Urinary bladder (tissue), 4 donors: ENCODE data around the gene USP31. TPM values are rescaled to one million over a fixed set of nuclear protein-coding genes. Genes with fewer than 3 reads are reported as not detected.
A peak's percentile ranks its signal among the peaks of the same experiment; 100 is the strongest.
"Not testable (repeated sequence)": the region's sequence is repeated elsewhere in the genome, so short reads cannot be mapped to it uniquely, and the experiment has no call there.

Experiments
- DNase-seq: peaks from one replicate; pipeline ENCODE4 v3.0.0-alpha.2; 2015; ENCODE audit errors: extremely low spot score
- H3K27ac ChIP-seq: one replicate; pipeline ENCODE4 v1.5.1; 2013; ENCODE audit warnings: low read depth, mild to moderate bottlenecking, moderate library complexity
- H3K36me3 ChIP-seq: one replicate; pipeline ENCODE4 v1.6.1; 2013; ENCODE audit warnings: mild to moderate bottlenecking, moderate library complexity; ENCODE audit not compliant: insufficient read depth
- H3K4me1 ChIP-seq: one replicate; pipeline ENCODE4 v1.6.1; 2013; ENCODE audit warnings: mild to moderate bottlenecking, moderate library complexity; ENCODE audit not compliant: insufficient read depth
- H3K4me3 ChIP-seq: one replicate; pipeline ENCODE4 v1.5.1; 2013; ENCODE audit warnings: low read depth, low read length
- WGBS: extraction: QIAGEN DNeasy Blood & Tissue Kit; methylation state at CpG from one replicate; pipeline ENCODE4 v1.1.7; 2013; 5-methylcytosine and 5-hydroxymethylcytosine counted together
- polyA plus RNA-seq: library from polyadenylated mRNA; stranded (reverse); fragments of 200-250 nt; gene quantifications from one replicate; pipeline ENCODE4 v1.2.3, GENCODE V29; 2013
- total RNA-seq: library from RNA; depleted of rRNA; stranded (reverse); fragments of >200 nt; gene quantifications from one replicate; pipeline ENCODE4 v1.2.3, GENCODE V29; 2014
- donor health status: healthy with polysubstance abuse.
- donor health status: healthy.

Gene USP31
- total and polyA plus RNA-seq, 2 donors: 3.7 to 27.4 TPM

DNA sequence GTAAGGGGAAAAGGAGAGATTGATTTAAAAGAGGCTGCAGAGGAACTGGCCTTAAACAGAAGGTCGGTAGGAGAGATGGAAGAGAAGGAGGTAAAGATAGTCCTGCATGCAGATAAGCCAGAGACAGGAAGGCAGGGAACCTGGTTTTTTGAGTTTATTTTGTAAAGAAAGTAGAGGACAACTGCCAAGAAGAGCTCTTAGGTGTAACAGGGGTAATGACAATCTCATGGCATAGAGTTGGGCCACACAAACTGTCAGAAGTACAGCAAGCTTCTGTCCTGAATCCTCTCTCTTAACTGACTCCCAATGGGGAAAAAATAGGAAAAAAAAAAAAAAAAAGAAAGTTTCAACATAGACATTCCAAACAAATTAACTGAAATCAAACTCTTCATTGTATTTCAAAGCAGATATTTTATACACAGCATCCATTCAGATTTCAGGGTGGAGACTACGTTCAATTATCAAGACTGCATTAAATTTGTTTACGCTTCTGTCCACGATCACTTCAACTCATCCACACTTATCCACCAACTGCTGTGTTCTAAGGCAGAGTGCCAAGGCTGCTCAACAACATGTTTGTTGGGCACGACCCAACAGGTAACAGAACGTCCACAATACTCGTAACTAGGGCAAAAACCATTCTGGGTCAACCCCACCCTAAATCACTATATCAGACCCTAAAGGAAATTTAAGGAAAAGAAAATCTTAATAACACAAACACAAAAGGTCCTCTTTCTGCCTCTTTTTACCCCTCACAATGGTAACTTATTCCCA is 34.9 kb downstream of the USP31 start:
- H3K4me1 ChIP-seq: no peaks in the 10 kb centered on the region
- 74% methylated on average over 7 of the region's 7 CpGs for WGBS

DNA sequence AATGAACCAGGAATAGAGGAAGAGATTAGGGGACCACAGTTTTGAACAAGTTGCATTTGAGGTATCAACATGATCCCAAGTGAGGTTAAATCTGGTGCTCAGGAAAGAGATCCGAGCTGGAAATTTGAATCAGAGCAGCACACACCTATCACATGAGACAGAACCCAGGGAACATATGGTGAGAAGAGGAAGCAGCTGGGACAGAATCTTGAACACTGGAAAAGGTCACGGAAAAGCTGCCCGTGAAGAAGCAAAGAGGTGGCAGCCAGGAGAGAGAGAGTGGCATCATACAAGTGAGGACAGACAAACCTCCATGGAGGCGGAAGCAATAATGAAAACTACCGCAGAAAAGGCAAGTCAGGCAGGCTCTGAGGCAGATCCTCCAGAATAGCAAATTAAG is 36.1 kb downstream of the USP31 start:
- Histone ChIP-seq H3K27ac (no peak overlapping the region), H3K4me3 (no peak overlapping the region), H3K36me3 (no peaks in the 10 kb centered on the region), H3K4me1 (no peaks in the 10 kb centered on the region)
- WGBS: 84% methylated on average over 5 of the region's 5 CpGs
- no peak for DNase-seq

More for the DNA sequence above, 34.9 kb downstream of the USP31 start:
- Histone ChIP-seq H3K27ac (no peak overlapping the region), H3K4me3 (no peak overlapping the region), H3K36me3 (no peaks in the 10 kb centered on the region)
- no peak for DNase-seq

GRCh38 chr16:23110257-23110899 is 38.9 kb downstream of the USP31 start:
- no peak for DNase-seq
- Histone ChIP-seq H3K4me3 (no peak overlapping the region), H3K4me1 (no peaks in the 10 kb centered on the region), H3K27ac (no peak overlapping the region), H3K36me3 (no peaks in the 10 kb centered on the region)
- 89% methylated on average over 5 of the region's 5 CpGs for WGBS

DNA sequence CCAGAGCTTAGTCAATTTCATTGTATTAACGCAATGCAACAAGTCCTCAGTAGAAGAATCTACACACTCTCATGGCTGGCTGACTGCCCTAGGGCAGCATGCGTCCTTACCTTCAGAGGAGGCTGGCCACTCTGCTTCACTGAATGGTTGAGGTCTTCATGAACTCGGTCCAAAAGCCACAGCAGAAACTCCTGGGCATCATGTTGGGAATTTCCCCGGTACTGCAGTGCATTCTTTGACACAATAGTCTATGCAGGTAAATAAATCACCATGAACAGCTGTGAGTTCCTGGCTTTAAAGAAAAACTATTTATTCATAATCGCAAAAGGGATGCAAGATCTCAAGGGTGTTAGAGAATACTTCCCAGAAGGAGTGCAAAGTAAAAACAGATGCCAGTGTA is 41.3 kb downstream of the USP31 start:
- Histone ChIP-seq H3K36me3 (peaks cover 4% of the 10 kb centered on the region), H3K27ac (no peak overlapping the region), H3K4me3 (no peak overlapping the region), H3K4me1 (no peaks in the 10 kb centered on the region)
- WGBS: 75% methylated on average over 5 of the region's 5 CpGs
- DNase-seq: no peak

DNA sequence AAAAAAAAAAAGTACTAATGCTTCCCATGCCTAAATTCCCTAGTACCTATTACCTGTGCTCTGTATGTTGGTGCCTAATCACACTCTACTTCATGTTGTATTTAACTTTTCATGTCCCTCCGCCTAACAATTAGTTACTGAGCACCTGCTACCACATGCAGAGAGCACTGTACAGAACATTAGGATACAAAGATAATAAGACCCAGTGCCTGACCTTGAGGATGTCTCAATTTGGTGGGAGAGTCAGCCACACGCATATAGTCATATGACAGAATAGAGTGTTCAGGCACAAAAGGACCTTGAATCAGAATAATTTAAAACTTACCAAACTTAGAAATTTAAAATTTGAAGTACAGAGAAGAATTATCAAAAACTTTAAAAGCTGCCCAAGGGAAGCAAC is 42.1 kb downstream of the USP31 start:
- 94% methylated on average over 2 of the region's 2 CpGs for WGBS

DNA sequence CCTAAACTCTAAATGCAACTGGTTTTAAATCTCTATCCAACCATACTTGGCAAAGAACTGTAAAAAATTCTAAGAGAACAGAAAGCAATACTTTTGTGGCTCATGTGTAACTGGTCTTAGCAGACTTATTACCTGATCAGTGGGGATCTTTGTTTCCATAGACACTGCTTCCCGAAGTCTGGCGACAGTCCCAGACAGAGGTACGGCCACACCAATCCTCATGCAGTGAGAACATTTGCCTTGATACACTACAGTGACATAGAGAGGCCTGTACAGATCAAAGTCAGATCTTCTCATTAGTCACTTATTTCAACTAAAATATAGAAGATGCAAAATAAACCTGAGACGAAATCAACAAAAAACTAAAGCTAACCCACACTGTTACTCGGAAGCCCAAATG is 43.9 kb downstream of the USP31 start:
- Histone ChIP-seq H3K4me1 (no peaks in the 10 kb centered on the region), H3K36me3 (peaks cover 4% of the 10 kb centered on the region), H3K4me3 (no peak overlapping the region), H3K27ac (no peak overlapping the region)
- 76% methylated on average over 5 of the region's 5 CpGs for whole genome bisulfite sequencing
- no peak for DNase-seq

More for the DNA sequence above, 42.1 kb downstream of the USP31 start:
- no peaks in the 10 kb centered on the region for H3K4me1 ChIP-seq
- H3K36me3 ChIP-seq: peaks cover 4% of the 10 kb centered on the region
- H3K27ac ChIP-seq: no peak overlapping the region
- no peak overlapping the region for H3K4me3 ChIP-seq
- no peak for DNase-seq

DNA sequence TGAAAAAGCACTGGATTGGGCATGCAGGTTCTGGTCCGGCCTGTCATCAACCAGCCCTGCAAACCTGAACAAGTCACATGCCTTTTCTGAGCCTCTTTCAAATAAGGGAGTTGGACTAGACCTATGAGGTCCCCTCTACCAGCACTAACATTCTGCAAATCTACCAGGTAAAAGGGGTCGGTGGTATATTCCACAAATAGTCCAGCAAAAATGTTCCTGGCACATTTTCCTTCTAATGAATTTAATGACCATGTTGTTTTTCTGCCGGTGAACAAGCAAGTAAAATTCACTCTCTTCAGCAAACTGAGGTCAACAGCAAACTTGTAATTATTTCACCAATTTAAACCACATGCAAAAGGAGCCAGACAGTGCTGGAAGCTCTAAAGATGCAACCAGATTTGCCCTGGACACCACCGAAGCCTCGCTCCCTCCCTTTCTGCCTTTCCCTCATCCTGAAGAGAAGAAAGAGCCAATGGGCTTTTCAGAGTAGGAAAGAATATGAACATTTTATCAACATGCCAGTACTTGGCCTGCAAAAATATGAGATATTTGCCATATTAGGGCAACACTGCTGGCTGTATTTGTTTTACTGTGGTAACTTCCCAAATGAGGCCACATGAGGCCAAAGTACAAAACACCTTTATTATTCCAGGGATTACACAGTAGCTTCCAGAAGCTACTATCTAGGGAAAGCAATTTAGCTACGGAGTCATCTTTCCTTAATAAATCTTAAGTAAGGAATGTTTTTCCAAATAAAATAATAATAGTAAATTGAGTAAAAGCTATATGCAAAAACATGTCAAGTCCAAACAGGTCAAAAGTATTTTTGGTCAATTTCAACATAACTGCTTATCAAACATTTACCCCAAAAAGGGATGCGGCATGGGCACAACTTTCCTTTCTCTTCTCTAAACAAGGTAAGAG is 45.0 kb downstream of the USP31 start:
- Histone ChIP-seq H3K27ac (peak overlapping the region; percentile 50), H3K4me1 (no peaks in the 10 kb centered on the region), H3K36me3 (peaks cover 4% of the 10 kb centered on the region), H3K4me3 (no peak overlapping the region)
- DNase-seq: no peak
- 85% methylated on average over 7 of the region's 7 CpGs for WGBS

DNA sequence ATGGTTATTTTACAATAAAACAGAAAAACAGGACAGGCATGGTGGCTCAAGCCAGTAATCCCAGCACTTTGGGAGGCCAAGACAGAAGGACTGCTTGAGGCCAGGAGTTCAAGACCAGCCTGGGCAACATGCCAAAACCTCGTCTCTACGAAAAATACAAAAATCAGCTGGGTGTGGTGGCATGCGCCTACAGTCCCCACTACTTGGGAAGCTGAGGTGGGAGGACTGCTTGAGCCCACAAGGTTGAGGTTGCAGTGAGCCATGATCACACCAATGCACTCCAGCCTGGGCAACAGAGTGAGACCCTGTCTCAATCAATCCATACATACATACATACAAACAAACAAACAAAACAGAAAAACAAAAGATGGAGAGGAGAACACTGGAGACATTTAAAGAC is 45.6 kb downstream of the USP31 start:
- Histone ChIP-seq H3K36me3 (peaks cover 4% of the 10 kb centered on the region), H3K4me3 (no peak overlapping the region), H3K27ac (peak overlapping the region; percentile 50), H3K4me1 (no peaks in the 10 kb centered on the region)
- 54% methylated on average over 3 of the region's 3 CpGs for WGBS
- no peak for DNase-seq

GRCh38 chr16:23101012-23101550 is 48.2 kb downstream of the USP31 start:
- Histone ChIP-seq H3K36me3 (peaks cover 4% of the 10 kb centered on the region), H3K4me1 (no peaks in the 10 kb centered on the region), H3K4me3 (no peak overlapping the region), H3K27ac (peak overlapping the region; percentile 3)
- WGBS: 90% methylated on average over 5 of the region's 5 CpGs
- no peak for DNase-seq

DNA sequence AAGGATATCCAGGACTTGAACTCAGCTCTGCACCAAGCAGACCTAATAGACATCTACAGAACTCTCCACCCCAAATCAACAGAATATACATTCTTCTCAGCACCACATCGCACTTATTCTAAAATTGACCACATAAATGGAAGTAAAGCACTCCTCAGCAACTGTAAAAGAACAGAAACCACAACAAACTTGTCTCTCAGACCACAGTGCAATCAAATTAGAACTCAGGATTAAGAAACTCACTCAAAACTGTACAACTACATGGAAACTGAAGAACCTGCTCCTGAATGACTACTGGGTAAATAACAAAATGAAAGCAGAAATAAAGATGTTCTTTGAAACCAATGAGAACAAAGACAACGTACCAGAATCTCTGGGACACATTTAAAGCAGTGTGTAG is 52.8 kb downstream of the USP31 start:
- not testable (repeated sequence) for DNase-seq, H3K4me3 ChIP-seq, H3K36me3 ChIP-seq, H3K4me1 ChIP-seq, H3K27ac ChIP-seq
- 79% methylated on average over 2 of the region's 2 CpGs for WGBS

GRCh38 chr16:23094136-23094535 is 55.1 kb downstream of the USP31 start:
- H3K36me3 ChIP-seq, H3K27ac ChIP-seq, H3K4me1 ChIP-seq, DNase-seq, H3K4me3 ChIP-seq: not testable (repeated sequence)
- 88% methylated on average over 5 of the region's 5 CpGs for WGBS

DNA sequence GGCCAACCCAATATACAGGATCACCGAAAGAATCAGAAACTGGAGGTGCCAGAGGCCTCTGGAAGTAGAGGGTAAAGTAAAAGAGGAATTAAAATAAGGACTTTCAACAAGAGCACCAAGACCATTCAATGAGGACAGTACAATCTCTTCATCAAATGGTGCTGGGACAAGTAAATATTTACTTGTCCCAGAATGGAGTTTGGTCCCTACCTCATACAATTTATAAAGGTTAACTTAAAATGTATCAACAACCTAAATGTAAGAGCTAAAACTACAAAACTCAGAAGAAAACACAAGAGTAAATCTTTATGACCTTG is 56.5 kb downstream of the USP31 start:
- 97% methylated on average over 1 of the region's 1 CpG for WGBS
- DNase-seq: no peak
- H3K4me1 ChIP-seq: no peaks in the 10 kb centered on the region
- H3K27ac ChIP-seq: no peak overlapping the region
- no peak overlapping the region for H3K4me3 ChIP-seq
- no peaks in the 10 kb centered on the region for H3K36me3 ChIP-seq

GRCh38 chr16:23092072-23092800 is 57.0 kb downstream of the USP31 start:
- Histone ChIP-seq H3K36me3 (no peaks in the 10 kb centered on the region), H3K4me1 (no peaks in the 10 kb centered on the region), H3K4me3 (no peak overlapping the region), H3K27ac (no peak overlapping the region)
- 90% methylated on average over 4 of the region's 4 CpGs for WGBS
- no peak for DNase-seq
